COR-L47 (cell line): Measurements from ENCODE around the gene DUT.
A peak's percentile ranks its signal among the peaks of the same experiment; 100 is the strongest.

Experiments used
- DNase-seq: peaks from one replicate; lab custom pipeline; 2025; lab: John Stamatoyannopoulos, UW

The DUT gene

DNA sequence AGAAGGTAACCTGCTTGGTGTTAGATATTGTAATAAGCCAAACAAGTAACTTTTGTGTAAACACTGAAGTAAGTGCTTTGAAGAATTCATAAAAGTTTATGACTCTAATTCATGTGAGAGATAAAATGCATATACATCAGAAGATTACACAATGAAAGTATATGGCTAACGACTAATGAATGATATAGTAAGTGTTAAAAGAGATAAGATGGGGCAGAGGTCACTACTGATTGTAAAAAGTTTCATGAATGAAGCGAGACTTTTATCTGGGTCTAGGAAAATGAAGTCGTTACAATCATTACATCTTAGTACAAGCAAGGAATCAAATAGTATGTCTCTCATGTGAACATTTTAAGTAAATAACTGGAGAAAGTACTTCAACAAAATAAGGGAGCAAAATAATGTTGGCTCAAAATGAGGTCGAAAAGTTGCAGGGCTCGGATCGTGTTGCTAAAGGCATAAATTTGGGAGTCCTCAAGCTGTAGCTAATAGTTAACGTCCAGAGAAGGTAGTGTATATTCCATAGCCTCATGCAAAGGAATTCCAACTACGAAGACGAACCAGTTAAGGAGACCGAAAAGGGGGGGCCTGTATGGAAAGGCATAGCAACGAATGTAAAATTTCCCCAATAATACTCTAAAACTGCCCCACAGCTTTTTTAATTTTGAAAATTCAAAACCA lies 984 bp upstream of the DUT start:
- no peak for DNase-seq

DNA sequence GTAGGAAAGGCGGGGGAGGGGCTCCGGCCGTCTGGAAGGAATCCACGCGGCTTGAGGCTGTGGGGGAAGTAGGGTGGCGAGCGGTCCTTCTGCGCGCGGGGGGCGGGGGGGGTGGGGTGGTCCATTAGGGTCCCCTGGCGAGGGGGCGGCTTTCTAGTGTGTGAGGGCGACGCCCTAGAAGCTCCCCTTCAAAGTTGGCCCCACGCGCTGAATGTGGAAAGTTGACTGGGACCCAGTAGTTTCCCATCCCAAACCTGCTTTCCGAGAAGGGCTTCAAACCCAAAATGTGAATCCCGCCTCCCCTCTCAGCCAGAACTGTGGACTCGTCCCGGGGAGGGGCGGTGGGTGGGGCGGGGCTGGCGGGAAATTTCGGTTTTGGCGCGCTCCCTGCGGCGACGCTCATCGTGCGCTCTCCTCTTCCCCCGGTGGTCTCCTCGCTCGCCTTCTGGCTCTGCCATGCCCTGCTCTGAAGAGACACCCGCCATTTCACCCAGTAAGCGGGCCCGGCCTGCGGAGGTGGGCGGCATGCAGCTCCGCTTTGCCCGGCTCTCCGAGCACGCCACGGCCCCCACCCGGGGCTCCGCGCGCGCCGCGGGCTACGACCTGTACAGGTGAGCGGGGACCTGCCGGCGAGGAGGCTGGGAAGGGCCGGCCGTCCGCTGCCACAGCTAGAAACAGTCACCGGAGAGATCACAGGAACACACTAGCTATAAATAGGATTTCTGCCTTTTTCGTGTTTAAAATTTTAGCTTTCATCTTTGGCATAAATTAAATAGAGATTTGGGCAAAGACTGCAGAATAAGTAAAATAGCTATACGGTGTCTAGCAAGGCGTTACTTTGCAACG lies 790 bp downstream of the DUT start:
- peak; percentile 79 for DNase-seq

DNA sequence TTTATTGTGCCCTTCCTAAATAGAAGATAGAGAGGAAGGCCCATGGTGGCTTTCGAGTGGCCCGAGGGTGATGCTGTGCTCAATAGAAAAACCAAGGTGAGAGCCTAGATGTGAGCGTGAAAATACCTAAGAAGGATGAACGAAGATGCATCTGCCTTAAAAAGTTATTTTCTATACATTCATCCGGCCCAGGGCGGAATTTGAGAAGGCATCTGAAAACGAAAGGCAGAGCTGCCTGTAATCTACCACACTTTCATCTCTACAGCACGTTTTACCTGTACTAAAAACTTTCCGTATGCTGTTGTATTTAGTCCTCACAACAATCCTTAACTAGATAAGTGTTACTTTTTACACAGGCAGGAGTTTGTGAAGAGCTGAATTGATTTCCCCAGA lies 1.4 kb downstream of the DUT start:
- DNase-seq = no peak

DNA sequence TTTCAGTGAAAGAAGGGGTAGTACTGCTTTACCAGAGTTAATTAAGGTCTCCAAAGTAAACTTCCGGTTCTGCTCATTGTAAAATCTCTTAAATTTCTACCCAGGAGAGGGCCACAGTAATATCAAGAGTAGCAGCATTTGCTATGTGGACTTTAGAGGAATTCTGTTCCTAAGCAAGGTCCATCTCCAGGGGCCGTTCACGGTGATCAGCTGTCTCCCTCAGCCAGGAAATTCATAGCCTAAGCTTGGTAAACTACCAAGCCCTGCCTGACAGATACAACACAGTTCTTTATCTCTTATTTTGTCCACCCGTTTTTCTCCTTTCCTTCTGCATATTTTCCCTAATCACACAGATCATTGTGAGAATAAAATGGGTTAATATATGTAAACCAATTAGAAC lies 2.3 kb downstream of the DUT start:
- no peak for DNase-seq

DNA sequence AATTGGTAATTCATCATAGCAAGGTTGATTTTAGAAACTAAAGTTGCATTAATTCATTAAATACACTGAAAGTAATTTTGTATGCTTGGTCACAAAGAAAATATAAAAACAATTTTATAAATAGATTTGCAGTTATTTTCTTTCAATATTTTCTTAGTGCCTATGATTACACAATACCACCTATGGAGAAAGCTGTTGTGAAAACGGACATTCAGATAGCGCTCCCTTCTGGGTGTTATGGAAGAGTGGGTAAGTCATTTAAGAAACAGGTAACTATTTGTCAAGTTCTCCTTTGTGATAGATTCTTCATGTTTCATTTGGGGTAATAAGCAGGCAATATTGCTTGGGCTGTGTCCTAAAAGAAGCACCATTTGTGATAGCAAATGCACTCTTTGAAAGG lies 3.0 kb downstream of the DUT start:
- DNase-seq = no peak

DNA sequence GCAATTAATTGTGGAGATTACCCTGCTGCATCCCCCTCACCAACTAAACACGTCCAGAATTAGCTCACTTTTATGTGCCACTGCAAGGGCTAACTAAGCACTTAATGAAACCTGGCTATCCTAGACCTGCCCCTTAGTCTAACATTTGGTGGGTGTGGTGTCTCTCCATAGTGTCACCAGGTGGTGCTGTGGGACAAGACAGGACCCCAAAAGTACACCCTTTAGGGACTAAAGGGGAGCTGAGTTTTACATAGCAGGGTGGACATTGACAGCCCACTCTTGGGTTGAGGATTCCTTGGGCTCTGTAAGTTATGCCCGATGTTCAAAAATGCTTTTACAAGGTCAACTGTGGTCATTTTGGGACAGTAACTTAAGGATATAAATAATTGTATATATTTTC lies 5.7 kb downstream of the DUT start:
- DNase-seq = no peak

DNA sequence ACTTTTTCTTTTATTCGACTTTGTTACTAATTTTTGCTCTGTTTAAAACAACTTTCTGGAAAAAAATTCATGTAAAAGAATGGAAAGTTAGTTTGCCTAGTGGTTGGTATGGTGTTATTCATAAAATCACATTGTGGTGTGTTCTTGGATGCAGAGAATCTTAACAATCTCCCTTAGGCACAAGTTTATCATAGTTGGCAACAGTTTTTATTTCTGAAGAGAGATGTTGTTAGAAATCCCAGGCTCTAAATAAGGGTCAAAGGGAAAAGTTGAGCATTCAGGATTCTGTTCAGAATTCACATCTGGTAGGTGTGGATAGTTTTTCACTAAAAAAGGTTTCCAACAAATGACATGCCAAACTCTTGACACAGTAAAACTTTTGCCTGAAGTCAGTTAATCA lies 6.4 kb downstream of the DUT start:
- DNase-seq = no peak

DNA sequence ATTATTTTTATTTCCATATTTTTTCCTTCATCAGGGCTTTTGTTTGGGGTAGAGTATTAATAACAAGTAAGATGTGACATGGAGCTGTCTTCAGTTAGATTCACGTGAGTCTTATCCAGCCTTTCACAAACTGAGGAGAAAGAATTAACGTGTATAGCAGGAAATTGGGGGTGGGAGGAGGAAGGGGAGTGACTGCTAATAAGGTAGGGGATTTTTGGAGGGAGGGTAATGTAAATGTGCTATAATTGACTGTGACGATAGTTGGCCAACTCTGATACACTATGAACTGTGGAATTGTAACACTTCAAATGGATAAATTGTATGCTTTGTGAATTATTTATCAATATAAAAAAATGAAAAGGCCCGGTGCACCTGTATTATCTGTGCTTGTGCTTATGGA lies 8.9 kb downstream of the DUT start:
- DNase-seq = no peak

DNA sequence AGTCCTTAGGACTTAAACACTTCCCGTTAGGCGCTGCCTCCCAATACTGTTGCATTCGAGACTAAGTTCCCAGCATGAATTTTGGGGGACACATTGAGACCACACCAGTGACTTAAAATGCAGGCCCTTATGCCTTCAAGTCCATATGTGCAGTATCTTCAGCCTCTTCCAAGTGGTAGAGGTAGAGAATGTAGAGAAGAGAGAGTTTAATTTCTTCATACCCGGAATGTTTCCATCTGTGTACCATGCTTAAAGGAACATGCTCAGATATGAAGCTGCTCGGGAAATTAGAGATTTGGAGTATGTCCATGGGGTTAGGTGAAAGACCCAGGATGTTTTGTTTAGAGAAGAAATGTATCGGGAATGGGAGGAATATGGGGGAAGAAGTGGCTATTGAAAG lies 12.6 kb downstream of the DUT start:
- DNase-seq = no peak

DNA sequence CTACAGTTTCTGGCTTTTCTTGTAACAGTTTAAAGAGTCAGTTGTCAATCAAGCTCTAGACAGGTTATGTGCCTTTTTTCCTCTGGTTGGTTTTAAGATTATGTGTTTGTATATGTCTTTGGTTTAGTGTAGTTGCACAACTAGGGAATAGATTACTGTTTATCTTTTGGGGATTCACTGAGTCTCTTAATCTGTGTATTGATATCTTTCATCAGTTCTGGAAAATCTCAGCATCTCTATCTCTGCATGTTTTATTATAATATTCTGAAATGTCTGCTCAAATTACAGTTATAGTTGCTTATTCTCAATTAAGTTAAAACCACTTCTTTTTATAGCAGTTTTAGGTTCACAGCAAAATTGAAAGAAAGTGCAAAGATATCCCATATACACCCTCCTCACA lies 14.3 kb downstream of the DUT start:
- DNase-seq = no peak

DNA sequence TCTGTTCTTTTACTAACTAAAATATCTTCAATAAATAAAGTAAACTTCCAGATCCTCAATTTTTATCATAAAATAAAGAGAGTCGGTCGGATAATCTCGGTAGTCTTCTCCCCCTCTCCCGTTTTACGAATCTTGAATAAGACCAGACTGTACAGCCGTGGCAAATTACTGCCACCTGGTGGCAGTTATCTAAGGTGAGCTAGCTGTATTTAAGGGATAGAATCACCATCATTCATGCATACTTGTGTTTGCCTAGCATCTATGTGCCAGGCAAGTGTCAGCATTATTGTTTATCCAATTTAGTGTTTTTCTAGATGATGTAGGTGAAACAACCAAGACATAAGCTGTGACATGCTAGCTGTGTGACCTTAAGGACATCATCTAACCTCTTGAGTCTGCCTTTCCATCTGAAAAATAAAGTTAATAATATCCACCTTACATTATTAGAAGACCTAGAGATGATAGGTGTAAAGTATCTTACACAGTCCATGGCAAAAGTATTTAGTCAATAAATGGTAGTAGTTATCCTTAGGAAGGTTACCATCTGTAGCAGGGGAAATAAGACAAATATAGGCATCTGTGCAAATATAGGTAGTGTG lies 21.3 kb downstream of the DUT start:
- peak; percentile 82 for DNase-seq

DNA sequence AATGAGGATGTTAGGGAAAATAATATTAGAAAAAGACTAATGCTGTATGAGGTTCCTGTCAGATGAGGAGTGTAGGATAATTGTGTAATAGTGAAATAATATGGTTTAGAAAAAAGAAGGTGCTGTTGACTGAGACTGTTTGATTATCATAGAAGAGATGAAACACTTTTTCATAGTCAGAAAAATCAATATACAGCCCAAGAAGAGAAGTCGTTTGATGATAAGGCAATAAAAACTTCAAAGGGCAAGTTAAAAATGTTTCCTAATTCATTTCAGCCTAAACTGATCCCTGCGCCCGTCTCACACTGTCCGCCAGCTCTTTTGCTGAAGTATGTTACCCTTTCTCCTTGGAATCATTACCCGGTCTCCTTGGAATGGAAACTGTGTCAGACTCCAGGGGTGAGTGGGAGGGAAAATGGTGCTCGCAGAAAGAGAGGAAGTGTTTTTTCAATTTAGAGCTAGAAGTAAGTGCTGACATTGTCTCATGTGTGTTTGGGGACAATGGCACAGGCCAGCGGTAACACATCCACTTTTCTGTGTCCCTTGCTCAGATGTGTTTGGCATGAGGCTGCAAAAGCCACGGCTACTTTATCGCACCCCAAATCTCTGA lies 23.6 kb downstream of the DUT start:
- no peak for DNase-seq

DNA sequence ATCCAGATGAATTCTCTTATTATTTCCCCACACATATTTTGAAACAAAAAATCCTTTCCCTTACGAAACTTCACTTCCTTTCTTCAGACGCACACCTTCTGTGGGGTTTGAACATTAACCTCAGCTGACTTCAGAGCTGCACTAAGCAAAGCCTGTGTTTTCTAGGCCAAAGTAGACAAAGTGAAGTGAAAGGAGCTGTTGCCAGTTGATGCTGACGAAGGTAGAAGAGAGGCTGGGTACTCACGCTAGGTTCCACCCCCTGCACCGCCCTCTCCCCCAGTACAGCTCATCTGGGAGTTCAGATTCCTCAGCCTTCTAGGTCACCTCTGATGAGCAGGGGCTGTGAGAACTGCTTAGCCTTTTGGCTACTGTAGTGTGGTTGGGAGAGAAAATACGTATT lies 24.1 kb downstream of the DUT start:
- no peak for DNase-seq

DNA sequence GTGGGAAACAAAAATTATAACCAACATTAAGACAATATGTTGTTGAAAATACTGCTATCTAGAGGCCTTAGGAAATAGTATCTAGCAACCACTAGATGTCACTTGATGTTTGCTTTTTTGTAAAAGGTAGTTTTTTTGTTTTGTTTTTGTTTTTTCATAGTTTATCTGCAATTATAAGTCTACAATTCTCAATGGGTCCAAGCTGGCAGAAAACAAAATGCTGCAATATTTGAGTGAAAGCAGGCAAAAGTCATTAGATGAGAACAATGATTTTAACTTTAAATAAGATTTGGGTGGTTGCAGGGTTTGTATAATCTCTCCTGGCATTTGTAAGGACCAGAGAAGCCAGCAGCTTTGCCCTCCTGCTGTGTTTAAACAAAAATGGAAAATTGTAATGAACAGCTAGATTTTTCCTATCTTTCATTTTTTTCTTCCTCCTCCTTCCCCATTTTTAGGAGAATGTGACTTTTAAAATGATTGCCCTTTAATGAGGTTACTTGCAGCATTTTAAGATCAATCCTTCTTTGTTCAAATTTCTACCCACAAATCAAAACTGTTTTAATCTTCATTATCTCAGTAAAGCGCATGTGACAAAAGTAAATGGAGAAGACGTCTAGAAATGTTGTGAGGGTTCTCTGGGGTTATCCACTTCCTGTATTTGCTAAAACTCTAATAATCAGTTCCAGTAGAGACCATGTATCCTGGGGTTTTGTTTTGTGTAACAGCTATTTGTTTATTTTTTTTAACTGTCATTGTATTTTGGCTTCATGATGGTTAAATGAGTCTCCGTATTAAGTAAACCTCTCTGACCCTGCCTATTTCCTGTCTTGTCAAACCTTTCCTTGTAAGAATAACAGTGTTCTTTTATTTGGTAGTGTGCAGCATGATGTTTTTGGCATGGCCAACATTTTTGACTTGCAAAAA lies 27.3 kb downstream of the DUT start:
- DNase-seq = peak; percentile 17

DNA sequence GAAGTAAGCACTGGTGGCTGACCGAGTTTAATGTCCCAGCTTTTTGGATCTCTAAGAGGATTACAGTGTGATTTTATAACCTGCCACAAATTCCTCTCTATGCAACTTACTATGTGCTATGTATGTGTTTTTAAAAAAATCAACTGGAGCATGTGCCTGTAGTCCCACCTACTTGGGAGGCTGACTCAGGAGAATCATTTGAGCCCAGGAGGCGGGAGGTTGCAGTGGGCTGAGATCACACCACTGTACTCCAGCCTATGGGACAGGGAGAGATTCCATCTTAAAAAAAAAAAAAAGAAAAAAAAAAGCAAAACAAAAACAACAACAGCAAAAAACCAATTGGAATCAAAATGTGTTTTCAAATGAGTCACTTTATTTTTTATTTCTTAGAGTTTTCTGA lies 29.6 kb downstream of the DUT start:
- no peak for DNase-seq

DNA sequence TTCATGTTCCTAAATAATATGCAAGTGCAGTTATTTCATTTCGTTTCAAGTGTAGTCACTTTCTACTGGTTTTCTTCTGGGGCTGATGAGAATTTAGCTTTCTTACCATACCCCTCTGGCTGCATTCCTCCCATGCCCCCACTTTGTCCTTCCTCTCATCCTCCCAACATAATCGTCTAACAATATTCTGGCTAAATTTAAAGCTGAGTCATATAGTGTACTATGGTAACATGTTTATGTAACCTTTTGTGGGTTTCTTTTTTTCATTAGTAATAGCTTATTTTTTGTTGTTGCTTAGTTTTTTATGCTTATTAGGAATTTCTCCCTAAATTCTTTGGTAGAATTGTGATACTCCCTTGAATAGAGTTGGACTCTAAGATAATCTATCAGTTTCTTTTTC lies 30.5 kb downstream of the DUT start:
- DNase-seq = no peak

DNA sequence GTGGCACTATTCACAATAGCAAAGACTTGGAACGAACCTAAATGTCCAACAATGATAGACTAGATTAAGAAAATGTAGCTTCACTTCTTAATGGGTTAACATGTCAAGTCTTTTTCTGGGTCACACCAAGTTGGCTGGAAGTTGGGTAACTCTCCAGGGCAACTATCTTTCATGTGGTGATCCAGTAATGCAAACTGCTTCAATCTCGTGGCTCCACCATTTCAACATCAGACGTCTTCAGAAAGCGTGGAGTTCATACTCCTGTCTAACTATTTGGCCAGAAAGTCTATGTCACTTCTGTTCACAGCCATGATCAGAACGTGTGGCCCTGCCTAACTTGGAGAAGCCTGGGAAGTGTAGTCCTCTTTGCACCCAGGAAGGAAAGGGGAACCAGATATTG lies 32.2 kb downstream of the DUT start:
- DNase-seq = no peak

DNA sequence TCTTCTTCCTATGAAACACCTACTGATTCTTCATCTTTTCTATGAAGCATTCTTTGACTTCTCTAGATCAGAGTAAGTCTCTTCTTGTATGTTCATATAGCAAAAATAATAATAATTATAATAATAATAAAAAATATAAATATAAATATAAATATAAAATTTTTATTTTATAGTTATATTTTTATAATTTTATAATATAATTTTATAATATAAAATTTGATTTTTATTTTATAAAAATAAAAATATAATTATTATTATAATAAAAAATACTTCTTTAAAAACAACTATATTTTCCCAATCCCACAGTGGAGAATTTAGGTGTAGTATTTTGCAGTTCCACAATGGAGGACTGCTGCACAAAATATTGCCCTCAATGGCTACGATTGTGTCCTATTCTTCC lies 34.3 kb downstream of the DUT start:
- DNase-seq = no peak

DNA sequence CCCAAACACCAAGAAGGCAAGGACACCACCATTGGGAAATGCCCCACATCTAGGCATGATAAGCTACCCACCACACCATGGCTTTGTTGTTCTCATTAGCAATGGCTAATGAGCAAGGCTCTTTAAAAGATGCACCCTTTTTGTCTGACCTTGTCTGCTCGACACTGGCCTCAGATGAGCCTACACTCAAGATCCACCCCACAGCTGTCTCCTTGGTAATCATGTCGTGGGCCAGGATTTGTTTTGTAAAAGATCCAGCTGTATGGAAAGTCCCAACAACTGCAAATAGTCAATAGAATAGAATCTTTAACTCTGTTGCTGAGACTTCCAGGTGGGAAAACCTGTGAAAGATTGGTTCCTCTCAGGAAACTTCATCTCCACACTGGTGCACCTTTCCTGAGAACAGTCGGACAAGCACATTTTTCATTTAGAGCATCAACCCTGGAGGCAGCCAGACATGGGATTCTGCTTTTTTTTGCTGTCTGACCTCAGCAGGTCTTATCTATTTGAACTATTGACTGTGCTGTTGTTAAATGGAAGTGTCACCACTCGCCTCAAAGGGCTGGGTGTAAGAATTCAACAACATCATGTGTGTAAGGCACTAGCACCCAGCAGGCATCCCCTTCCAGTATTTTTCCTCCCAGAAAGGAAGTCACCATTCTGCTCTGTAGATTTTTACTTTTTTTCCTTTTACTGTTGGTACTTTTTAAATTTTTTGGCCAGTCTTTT lies 35.5 kb downstream of the DUT start:
- DNase-seq = no peak

DNA sequence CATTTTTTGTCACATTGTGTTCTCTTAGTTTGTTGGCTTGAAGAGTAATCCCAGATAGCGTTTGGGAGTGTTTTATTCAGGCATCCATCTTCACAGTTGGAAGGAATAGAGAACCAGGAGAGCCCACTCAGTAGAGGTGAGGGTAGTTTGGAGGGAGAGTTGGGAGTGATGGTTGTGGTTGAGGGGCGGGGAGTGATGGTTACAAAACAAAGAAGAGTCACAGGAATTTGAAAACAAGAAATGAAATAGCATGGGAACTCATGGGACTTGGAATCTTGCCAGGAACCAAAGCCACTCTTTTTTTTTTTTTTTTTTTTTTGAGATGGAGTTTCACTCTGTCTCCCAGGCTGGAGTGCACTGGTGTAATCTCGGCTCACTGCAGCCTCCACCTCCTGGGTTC lies 36.3 kb downstream of the DUT start:
- no peak for DNase-seq

DNA sequence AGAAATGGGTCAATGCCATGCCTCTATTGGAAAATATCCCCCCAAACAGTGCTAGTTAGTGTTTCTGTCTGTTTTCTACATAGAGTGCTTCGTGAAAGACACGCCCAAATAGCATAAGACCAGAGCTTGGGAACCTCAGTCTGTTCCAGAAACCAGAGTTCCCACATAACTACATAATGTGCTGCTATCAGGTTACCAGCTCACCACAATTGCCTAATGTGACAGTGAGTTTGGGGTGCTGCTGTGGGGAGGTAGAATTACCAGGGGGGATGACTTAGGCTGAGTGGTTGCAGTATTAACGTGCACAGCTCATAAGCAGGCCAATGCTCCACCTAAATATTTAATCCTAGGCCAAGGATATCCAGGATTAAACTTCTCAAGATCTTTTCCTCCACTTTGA lies 39.2 kb downstream of the DUT start:
- no peak for DNase-seq
